SK-MEL-5 (cell line): ENCODE measurements around the gene CORO7. TPM values are rescaled to one million over a fixed set of nuclear protein-coding genes. Genes with fewer than 3 reads are reported as not detected.

Experiments
- DNase-seq: peaks from one replicate; pipeline ENCODE4 v3.0.0-alpha.2; 2016; ENCODE audit warnings: low read depth, low spot score
- in situ Hi-C: cut with HindIII; loops from 2 replicates; pipeline ENCODE4 v1.10.0; 2016; ENCODE audit warnings: low sequenced_read_pairs, high pct_unique_total_duplicates, low pct_unique_long_range_greater_than_20kb
- total RNA-seq: library from RNA; depleted of rRNA; stranded (reverse); fragments of >200 nt; shearing (Covaris generic); gene quantifications from 2 replicates; pipeline ENCODE4 v1.2.3, GENCODE V29; 2014

CORO7 gene
- total RNA-seq, 1 experiment from 2014 or later: 17.4 TPM

DNA sequence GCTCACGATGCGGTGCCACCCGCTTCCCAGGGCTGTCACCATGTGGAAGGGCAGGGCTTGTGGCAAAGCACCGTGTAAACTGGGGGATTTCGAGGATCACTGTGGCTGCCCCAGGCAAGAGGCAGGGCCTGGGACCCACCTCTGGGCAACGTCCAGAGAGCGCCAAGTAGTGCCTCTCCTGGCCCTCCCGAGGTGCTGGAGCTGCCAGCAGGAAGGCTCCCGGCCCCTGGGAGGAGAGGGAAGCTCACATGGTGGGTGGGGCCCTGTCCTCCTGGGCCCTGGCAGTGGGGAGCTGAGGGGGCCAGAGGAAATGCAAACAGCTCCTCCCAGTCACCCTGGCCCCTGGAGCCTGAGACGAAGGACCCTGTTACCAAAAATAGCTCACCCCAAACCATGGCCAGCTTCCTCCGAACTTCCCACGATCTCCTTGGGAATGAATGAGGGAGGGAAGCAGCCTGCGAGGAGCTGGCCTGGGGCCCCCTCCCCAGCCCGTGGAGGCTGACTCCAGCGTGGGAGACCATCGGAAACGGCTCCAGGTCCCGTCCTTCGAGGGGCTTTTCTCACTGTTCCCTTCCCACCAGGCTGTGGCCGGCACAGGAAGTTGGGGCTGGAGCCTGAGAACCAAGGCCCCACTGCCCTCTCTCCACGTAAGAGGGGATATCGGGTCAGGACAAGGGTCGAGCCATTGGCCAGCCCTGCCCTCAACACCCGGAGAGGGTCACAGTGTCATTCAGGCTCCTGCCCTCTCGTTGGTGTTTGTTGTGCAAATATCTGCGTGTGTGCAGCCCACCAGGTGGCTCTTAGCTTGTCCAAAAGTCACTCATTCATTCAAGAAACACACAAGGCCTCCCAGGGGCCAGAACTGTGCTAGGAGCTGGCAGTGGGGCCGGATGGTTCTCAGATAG, 27.1 kb downstream of the CORO7 start:
- in situ Hi-C loops: no loop called here
- DNase-seq: no peak

DNA sequence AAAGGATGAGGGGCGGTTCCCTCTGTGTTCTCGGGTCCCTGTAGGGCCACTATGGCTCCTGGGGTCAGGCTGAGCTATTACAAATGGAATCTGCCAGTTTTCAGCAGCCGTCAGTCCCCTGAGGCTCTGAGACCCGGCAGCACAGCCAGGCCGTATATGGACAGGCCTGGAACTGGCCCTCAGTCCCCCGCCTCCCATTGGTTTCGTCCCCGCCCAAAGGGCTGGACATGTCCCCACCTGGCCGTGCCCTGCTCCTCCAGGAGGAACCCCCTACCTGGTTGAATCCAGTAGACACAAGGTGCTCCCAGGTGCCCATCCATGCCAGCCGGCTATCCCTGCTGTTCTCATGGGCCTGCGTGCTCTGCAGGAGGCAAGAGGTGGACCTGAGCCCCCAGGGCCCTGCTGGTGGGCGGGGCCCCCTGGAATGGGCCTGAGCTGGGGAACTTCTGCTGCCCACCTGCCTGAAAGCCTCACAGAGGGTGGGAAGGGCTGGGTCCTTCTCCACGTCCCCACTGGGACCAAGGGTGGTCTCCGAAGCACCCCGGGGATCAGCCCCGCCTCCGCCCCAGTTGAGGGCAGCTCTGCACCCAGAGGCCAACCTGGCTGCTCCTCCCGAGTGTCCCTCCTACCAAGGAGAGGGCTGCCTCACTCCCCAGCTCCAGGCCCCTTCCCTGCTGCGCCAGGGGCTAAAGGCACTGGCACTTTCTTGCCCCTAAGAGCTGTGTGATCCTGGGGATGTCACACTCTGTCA, 27.9 kb downstream of the CORO7 start:
- DNase-seq: no peak
- in situ Hi-C loops: no loop called here

DNA sequence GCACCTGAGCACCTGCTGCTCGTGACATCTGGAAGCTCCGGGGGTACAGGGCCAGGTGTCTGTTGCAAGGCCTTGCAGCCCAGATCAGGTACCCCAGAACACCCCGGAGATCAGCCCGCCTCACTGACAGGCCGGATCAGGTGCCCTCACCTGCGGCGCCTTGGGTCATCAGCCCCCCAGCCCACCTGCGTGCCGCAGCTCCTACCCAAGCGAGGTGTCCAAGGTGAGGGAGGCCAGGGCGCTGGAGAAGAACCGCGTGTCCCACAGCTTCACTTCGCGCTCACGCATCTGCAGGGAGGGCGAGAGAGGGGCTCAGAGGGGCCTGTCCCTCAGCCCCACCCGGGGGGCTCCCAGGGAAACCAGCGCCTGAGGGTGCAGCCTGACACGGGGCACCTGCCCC, 28.6 kb downstream of the CORO7 start:
- in situ Hi-C loops: no loop called here
- no peak for DNase-seq

DNA sequence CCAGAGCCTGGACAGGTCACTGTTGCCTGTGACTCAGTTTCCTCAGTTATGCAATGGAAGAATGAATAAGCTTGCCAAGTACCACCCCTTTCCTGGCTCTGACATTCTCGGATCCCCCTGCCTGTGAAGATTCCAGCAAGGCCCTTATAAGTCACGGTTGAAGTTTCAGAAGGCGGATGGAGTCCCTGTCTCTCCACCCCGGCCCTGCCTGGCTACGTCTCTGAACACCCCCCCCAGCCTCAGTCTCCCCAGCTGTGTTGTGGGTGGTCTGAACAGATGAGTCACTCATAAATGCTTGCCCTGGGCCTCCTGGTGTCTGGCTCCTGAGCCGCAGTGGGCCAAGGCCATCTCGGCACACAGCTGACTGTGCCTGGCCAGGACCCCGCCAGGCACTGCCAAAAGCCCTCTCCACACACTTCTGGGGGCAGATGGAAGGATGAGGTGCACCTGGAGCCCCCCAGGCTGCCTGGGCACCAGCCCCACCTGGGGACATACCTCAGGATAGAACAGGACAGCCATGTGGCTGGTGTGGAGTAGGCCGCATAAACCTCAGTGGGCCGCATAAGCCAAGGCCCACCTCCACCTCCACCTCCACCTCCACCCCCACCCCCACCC, 29.3 kb downstream of the CORO7 start:
- in situ Hi-C loops: no loop called here
- no peak for DNase-seq

DNA sequence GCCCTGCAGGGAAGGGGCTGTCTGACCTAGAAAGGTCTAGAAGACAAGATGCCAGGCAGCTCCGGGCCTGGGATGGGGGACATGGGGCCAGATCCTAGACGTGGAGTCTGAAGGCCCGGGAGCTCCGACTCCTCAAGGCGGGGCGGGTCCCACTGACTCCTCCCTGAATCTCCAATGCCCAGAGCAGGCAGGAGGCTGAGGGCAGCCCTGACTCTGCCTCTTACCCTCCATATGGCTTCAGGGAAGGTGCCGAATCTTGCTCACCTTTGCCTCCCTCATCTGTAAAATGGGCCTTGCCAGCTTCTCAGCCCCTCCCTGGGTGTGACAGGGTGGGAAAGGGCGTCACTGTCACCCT, 30.0 kb downstream of the CORO7 start:
- in situ Hi-C loops: no loop called here
- no peak for DNase-seq

DNA sequence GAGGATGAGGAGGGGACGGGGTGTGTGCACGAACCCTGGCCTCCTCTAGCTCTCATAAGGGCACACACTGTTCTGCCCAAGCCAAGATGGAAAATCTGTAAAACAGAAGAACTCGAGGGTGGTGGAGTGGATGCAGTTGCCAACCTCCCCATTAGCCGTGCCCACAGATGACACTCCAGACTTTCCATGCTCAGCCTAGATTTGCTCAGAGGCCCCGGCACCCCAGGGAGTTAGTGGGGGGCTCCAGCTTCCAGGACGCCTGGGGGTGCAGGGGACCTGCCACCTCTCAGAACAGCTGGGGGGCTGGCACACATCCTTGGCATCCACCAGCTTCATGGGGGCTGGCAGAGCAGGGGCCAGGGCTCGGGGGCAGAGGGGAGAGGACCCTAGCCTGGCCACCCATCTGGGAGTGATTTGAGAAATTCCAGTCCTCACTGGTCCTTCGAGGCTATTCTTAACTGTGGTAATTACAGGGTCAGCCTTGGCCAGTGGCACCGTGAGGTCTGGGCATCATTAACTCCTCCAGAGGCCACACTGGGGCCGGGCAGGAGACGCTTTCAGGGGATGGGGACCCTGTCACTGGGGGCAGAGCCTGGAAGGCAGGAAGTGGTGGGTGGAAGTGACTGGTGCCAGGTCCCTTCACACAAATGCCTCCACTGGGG, 30.5 kb downstream of the CORO7 start:
- DNase-seq: no peak
- in situ Hi-C loops: no loop called here

DNA sequence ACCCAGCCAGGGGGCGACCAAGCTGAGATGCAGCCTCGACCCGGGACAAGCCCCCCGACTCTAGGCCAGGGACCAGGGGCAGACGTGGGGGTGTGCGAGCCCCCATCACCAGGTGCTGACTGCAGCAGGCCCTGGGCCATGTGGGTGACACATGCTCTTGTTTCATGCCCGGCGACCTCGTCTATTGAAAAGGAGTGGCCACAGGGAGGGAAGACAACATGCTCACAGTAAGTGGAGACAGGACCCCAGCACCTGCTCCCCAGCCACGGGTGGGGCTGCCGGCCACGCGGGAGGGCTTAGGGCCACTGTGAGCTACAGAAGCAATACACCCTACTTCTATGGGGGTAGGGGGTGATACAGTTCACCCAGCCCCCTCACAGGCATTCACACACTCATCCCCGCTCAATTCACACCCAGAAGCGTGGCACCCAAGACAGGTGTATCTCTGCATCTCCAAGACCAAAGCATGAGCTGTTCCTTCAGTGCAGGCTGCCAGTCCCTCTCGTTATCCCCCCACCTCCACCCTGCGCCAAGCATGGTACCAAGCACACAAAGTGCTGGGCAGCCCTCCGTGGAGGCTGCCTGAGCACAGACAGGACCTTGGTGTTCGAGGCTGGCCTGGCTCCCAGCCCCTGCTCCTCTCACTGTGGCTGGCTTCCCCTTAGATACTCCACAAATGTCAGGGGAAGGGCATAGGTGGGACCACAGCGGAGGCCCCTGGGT, 31.2 kb downstream of the CORO7 start:
- no peak for DNase-seq
- in situ Hi-C loops: no loop called here

DNA sequence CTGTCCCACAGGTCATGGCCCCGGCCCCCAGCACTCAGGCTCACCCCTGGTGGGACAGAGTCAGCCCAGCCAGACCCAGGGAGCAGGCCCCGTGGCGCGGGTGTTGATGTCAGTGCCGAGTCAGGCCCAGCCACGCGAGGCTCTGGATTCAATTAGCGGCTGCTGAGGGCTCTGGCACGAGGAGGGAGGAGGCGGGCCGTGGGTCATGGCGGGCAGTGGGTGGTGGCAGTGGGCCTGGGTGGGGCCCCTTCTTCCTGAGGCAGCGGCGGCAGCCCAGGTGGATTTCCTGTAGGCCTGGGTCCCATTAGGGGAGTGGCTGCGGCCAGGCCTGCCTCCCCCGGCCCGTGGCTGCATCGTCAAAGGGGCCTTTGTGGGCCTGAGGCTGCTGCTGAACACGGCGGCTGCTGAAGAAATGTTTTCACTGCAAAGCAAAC, 31.9 kb downstream of the CORO7 start:
- DNase-seq: no peak
- in situ Hi-C loops: no loop called here

DNA sequence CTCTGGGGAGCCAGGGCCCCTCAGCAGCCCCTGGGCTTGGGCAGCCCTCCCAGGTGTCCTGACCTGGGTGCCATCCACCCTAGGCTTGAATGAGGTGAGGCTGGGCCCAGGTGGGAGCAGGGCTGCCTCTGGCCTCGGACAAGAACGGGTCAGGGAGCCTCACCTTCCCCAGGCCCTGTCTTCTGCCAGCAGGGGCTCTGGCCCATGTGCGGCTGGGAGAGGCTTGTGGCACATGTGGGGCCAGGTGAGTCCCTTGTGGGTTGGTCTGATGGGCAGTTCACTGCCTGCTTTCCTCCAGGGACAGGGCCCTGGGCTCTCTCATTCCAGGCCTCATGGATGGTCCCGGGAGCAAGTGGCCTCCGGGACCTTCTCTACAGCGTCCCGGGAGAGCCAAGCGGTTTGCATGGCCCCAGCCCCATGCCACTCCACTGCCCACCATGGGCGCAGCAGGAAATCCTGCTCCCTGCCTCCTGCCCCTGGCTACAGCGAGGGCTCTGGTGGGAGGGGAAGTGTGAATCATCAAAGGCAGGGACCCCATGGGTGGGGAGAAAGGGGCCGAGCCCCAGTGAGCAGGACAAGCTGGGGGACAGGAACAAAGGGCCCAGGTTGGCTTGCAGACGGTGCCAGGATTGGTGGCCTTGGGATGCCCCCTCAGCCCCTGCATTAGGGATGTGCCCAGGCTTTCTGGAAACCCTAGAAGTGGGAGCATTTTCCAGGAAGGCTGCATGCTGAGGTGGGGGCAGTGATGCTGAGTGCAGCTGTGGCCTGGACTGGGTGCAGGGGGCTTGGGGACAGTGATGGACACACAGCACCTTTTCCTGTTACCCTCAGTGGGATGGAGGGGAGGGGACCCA, 32.6 kb downstream of the CORO7 start:
- in situ Hi-C loops: no loop called here
- DNase-seq: no peak

DNA sequence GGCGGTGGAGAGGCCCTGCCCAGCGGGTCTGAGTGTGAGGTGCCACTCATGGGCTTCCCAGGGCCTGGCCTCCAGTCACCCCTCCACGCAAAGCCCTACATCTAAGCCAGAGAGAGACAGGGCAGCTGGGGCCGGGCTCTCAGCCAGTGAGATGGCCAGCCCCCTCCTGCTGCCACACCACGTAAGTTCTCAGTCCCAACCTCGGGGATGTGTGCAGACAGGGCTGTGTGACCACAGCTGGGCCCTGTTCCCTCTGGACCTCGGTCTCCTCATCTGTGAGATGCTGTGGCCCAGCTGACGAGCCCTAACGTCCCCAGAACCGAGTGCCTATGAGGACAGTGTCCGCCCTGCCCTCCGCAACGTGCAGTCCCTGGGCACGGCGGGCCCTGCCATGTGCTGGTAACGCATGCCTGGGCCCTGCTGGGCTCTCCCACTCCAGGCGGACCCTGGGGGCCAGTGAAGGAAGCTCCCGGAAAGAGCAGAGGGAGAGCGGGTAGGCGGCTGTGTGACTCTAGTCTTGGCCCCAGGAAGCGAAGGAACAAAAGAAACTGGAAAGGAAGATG, 33.5 kb downstream of the CORO7 start:
- DNase-seq: no peak
- in situ Hi-C loops: no loop called here

DNA sequence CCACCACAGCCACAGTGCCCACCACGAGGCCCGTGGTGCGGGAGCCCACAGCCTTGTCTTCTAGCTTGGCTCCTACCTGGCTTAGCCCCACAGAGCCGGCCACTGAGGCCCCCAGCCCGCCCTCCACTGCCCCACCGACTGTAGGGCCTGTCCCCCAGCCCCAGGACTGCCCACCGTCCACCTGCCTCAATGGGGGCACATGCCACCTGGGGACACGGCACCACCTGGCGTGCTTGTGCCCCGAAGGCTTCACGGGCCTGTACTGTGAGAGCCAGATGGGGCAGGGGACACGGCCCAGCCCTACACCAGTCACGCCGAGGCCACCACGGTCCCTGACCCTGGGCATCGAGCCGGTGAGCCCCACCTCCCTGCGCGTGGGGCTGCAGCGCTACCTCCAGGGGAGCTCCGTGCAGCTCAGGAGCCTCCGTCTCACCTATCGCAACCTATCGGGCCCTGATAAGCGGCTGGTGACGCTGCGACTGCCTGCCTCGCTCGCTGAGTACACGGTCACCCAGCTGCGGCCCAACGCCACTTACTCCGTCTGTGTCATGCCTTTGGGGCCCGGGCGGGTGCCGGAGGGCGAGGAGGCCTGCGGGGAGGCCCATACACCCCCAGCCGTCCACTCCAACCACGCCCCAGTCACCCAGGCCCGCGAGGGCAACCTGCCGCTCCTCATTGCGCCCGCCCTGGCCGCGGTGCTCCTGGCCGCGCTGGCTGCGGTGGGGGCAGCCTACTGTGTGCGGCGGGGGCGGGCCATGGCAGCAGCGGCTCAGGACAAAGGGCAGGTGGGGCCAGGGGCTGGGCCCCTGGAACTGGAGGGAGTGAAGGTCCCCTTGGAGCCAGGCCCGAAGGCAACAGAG, 34.2 kb downstream of the CORO7 start:
- no peak for DNase-seq
- in situ Hi-C loops: no loop called here

DNA sequence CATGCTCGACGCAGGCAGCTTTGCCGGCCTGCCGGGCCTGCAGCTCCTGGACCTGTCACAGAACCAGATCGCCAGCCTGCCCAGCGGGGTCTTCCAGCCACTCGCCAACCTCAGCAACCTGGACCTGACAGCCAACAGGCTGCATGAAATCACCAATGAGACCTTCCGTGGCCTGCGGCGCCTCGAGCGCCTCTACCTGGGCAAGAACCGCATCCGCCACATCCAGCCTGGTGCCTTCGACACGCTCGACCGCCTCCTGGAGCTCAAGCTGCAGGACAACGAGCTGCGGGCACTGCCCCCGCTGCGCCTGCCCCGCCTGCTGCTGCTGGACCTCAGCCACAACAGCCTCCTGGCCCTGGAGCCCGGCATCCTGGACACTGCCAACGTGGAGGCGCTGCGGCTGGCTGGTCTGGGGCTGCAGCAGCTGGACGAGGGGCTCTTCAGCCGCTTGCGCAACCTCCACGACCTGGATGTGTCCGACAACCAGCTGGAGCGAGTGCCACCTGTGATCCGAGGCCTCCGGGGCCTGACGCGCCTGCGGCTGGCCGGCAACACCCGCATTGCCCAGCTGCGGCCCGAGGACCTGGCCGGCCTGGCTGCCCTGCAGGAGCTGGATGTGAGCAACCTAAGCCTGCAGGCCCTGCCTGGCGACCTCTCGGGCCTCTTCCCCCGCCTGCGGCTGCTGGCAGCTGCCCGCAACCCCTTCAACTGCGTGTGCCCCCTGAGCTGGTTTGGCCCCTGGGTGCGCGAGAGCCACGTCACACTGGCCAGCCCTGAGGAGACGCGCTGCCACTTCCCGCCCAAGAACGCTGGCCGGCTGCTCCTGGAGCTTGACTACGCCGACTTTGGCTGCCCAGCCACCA, 35.1 kb downstream of the CORO7 start:
- DNase-seq: no peak
- in situ Hi-C loops: no loop called here

DNA sequence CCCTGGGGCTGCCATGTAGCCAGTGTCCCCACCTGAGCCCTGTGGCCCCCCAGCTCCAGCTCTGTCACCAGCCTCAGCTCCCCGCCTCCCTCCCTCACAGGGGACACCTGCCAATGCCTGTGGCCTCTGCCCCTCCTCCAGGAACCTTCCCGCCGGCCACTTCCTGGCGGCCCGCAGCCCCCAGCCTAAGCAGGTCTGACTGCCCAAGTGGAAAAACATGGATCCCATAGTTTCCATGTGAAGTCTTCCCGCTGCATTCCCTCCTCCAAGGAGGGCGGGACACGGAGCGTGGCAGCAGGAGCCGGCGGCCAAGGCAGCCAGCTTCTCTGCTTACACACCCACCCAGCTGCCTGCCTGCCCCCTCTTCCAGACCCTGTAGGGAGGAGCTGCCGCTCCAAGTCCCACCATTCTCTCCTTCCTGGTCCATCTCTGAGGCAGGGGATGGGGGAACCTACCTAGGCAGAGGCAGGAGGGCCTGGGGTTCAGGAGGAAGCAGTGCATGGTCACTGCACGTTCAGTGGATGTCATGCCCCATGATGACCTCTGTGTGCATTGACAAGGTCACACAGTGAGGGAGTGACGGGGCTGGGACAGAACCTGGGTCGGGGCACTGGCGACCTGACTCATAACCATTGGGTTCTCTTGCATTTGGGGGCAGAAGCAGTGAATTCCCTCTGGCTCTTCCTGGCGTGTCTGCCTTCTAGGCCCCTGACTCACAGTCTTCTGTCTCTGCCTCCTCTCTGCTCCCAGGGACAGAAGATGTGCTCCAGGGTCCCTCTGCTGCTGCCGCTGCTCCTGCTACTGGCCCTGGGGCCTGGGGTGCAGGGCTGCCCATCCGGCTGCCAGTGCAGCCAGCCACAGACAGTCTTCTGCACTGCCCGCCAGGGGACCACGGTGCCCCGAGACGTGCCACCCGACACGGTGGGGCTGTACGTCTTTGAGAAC, 36.0 kb downstream of the CORO7 start:
- in situ Hi-C loops: no loop called here
- no peak for DNase-seq
